HG02610 (cell line): ENCODE data around the gene PADI1.

Experiments used
- ATAC-seq: cut with Tn5 transposase; IDR thresholded peaks from one replicate; pipeline ENCODE4 v1.9.1; 2021; ENCODE audit warnings: mild to moderate bottlenecking, moderate library complexity; ENCODE audit not compliant: unreplicated experiment

PADI1 gene

DNA sequence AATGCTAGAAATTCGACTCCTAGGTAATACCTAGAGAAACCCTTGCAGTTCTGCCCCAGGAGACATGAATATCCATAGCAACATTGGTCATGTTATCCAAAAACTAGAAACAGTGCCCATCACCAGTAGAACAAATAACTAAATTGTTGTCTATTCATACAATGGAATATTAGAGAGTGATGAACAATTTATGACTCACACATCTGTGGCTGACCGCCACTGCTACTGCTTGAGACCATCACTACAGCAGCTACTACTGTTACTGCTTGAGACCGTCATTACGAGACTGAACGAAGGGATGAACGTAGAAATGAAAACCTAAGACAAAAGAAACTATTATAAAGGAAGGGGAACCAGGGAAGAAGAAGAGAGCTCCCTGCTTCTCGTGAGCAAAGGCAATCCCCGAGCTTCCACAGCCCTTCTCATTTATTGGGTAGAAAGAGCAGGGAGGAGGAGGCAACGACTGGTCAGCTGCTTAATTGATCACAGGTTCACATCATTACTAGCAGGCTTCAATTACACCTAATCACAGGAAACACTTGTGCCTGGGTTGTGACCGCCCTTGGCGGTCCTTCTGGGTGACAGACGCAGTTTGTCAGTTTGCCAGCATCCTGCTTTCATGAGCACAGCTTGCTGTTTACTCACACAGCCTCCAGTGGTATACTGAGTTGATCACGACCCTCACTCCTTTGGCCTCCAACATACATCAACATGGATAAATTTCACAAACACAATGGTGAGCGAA is 88.9 kb downstream of the PADI1 start:
- no peak for ATAC-seq

GRCh38 chr1:17295292-17295691 is 90.4 kb downstream of the PADI1 start:
- ATAC-seq = no peak
